GM23338 (cell line): Measurements from ENCODE around the gene HDGFL2. TPM values are rescaled to one million over a fixed set of nuclear protein-coding genes. Genes with fewer than 3 reads are reported as not detected.
A peak's percentile ranks its signal among the peaks of the same experiment; 100 is the strongest.

Experiments used
- ATAC-seq: fragments of 200-7000 bp; cut with Tn5 transposase; 3 replicates; pipeline ENCODE4 v1.9.1; 2020
- DNase-seq: peaks from one replicate; pipeline ENCODE4 v3.0.0-alpha.2; 2015; ENCODE audit warnings: low spot score
- H2AFZ ChIP-seq: fragments of 200-600 bp; sonication (generic); 2 replicates; pipeline ENCODE4 v1.8.0; 2016; ENCODE audit warnings: antibody characterized with exemption, mild to moderate bottlenecking, moderate library complexity
- H3F3A ChIP-seq: fragments of 200-600 bp; sonication (generic); replicated peaks from 2 replicates; pipeline ENCODE4 v1.8.0; 2017; ENCODE audit warnings: antibody characterized with exemption, mixed run types, low read depth
- H3K27ac ChIP-seq: fragments of 200-600 bp; sonication (generic); 2 replicates; pipeline ENCODE4 v1.6.1; 2016; ENCODE audit warnings: low read depth
- H3K27me3 ChIP-seq: fragments of 200-600 bp; sonication (generic); 2 replicates; pipeline ENCODE4 v1.8.0; 2016; ENCODE audit warnings: mild to moderate bottlenecking, mixed run types, moderate library complexity; ENCODE audit not compliant: insufficient read depth
- H3K36me3 ChIP-seq: fragments of 200-600 bp; sonication (generic); 2 replicates; pipeline ENCODE4 v1.8.0; 2016; ENCODE audit warnings: mild to moderate bottlenecking; ENCODE audit not compliant: insufficient read depth
- H3K4me1 ChIP-seq: fragments of 200-600 bp; sonication (generic); 2 replicates; pipeline ENCODE4 v1.8.0; 2016; ENCODE audit warnings: mild to moderate bottlenecking, moderate library complexity; ENCODE audit not compliant: insufficient read depth
- H3K4me2 ChIP-seq: fragments of 200-600 bp; sonication (generic); 2 replicates; pipeline ENCODE4 v1.7.1; 2017; ENCODE audit warnings: mixed run types
- H3K4me3 ChIP-seq: fragments of 200-600 bp; sonication (generic); 2 replicates; pipeline ENCODE4 v1.6.1; 2016; ENCODE audit warnings: mixed run types
- H3K79me2 ChIP-seq: fragments of 200-600 bp; sonication (generic); replicated peaks from 2 replicates; pipeline ENCODE4 v1.8.0; 2017; ENCODE audit warnings: mild to moderate bottlenecking; ENCODE audit not compliant: insufficient read depth
- H3K9me2 ChIP-seq: fragments of 200-600 bp; sonication (generic); 2 replicates; pipeline ENCODE4 v1.8.0; 2017; ENCODE audit not compliant: insufficient read depth
- H4K20me1 ChIP-seq: fragments of 200-600 bp; sonication (generic); replicated peaks from 2 replicates; pipeline ENCODE4 v1.8.0; 2017; ENCODE audit warnings: mild to moderate bottlenecking; ENCODE audit not compliant: insufficient read depth
- H3K27ac Mint-ChIP-seq: 2 replicates; pipeline ENCODE4 v1.8.0; 2020; ENCODE audit warnings: inconsistent platforms, mild to moderate bottlenecking, moderate library complexity, mixed read lengths
- H3K27me3 Mint-ChIP-seq: 3 replicates; pipeline ENCODE4 v1.8.0; 2022; ENCODE audit warnings: low read depth, mild to moderate bottlenecking, moderate library complexity, mixed read lengths, inconsistent platforms; ENCODE audit not compliant: insufficient read depth, poor library complexity
- H3K36me3 Mint-ChIP-seq: 3 replicates; pipeline ENCODE4 v1.8.0; 2021; ENCODE audit warnings: low read depth, mild to moderate bottlenecking, inconsistent platforms, moderate library complexity, mixed read lengths
- H3K4me1 Mint-ChIP-seq: 3 replicates; pipeline ENCODE4 v1.8.0; 2020; ENCODE audit warnings: mild to moderate bottlenecking, inconsistent platforms, mixed read lengths
- H3K4me3 Mint-ChIP-seq: 3 replicates; pipeline ENCODE4 v1.8.0; 2021; ENCODE audit warnings: moderate library complexity, mild to moderate bottlenecking, inconsistent platforms, mixed read lengths
- H3K9me3 Mint-ChIP-seq: 3 replicates; pipeline ENCODE4 v1.8.0; 2020; ENCODE audit warnings: moderate library complexity, mild to moderate bottlenecking, inconsistent platforms, mixed read lengths
- CREB1 ChIP-seq: fragments of 250-450 bp; sonication (Bioruptor Pico); IDR thresholded peaks from 2 replicates; pipeline ENCODE4 v1.5.0; 2020; ENCODE audit warnings: low read depth, mild to moderate bottlenecking, moderate library complexity
- ETS1 ChIP-seq: IDR thresholded peaks from 2 replicates; pipeline ENCODE4 v1.6.1; 2016; ENCODE audit warnings: antibody characterized with exemption
- EZH2 ChIP-seq: fragments of 200-600 bp; sonication (generic); IDR thresholded peaks from one replicate; pipeline ENCODE4 v1.8.0; 2017; ENCODE audit warnings: antibody characterized with exemption, mild to moderate bottlenecking, low read depth; ENCODE audit not compliant: unreplicated experiment
- EZH2phosphoT487 ChIP-seq: fragments of 200-600 bp; sonication (generic); IDR thresholded peaks from one replicate; pipeline ENCODE4 v1.8.1; 2018; ENCODE audit warnings: antibody characterized with exemption; ENCODE audit not compliant: unreplicated experiment
- JUNB ChIP-seq: IDR thresholded peaks from one replicate; pipeline ENCODE4 v1.6.1; 2016; ENCODE audit warnings: antibody characterized with exemption; ENCODE audit not compliant: unreplicated experiment
- NANOG ChIP-seq: IDR thresholded peaks from 2 replicates; pipeline ENCODE4 v1.6.1; 2016; ENCODE audit warnings: antibody characterized with exemption, borderline replicate concordance
- POLR2AphosphoS5 ChIP-seq: IDR thresholded peaks from 2 replicates; pipeline ENCODE4 v1.6.1; 2016; ENCODE audit warnings: antibody characterized with exemption, low read depth
- STAT1 ChIP-seq: IDR thresholded peaks from one replicate; pipeline ENCODE4 v1.6.1; 2016; ENCODE audit warnings: antibody characterized with exemption; ENCODE audit not compliant: unreplicated experiment
- ZNF114 ChIP-seq: fragments of 250-450 bp; sonication (Bioruptor Pico); IDR thresholded peaks from 2 replicates; pipeline ENCODE4 v1.5.0; 2020; ENCODE audit warnings: mild to moderate bottlenecking, moderate library complexity
- ZNF331 ChIP-seq: fragments of 250-450 bp; sonication (Bioruptor Pico); IDR thresholded peaks from 2 replicates; pipeline ENCODE4 v1.5.0; 2020; ENCODE audit warnings: low read depth, mild to moderate bottlenecking, moderate library complexity
- ZNF462 ChIP-seq: fragments of 250-450 bp; sonication (Bioruptor Pico); IDR thresholded peaks from 2 replicates; pipeline ENCODE4 v1.5.0; 2020; ENCODE audit warnings: mild to moderate bottlenecking, moderate library complexity
- polyA plus RNA-seq: library from polyadenylated mRNA; unstranded; fragments of >200 nt; fragmentation: Nextera tagmentation; extraction: Ambion mirVana; gene quantifications from 2 replicates; pipeline ENCODE4 v1.2.1, GENCODE V29; 2016
- total RNA-seq: library from RNA; depleted of rRNA; stranded (reverse); fragments of >200 nt; shearing (Covaris generic); gene quantifications from 2 replicates; pipeline ENCODE4 v1.2.3, GENCODE V29; 2014
- TF ChIP-seq, protein P1 (sequence below), 2 experiments: fragments of 200-600 bp in 1 of 2; sonication (generic) in 1 of 2; conservative IDR thresholded peaks; 2 replicates each; pipeline versions ENCODE4 v1.5.1 to v1.6.1; 2016 to 2017; ENCODE audit warnings: antibody characterized with exemption in 2 of 2, low read depth in 2 of 2, mild to moderate bottlenecking in 2 of 2, moderate library complexity in 1 of 2
- TF ChIP-seq, protein P2 (sequence below): IDR thresholded peaks from one replicate; pipeline ENCODE4 v1.6.1; 2018; ENCODE audit warnings: antibody characterized with exemption; ENCODE audit not compliant: unreplicated experiment

Gene HDGFL2
- total and polyA plus RNA-seq, 2 experiments from 2014 or later = 64.8 to 113 TPM

DNA sequence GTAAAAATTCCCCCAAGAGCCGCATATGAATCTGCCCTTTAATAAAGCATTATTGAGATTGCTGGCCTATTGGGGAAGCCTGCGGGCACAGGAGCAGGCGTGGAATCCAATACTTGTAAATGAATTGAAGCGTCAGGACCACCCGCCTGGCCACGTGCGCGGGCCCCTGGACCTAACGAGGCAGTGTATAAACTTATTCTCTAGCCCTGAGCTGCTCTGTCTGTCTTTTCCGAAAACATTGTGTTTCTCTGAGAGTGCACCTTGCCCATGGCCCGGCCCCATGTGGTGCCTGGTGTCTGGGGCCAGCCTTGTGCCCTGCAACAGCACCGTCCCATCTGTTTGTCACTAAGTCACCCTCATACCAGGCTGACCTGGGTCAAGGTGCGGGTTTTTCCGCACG is 28.9 kb upstream of the HDGFL2 start:
- peaks cover 39% of the 10 kb centered on the region for H4K20me1 ChIP-seq
- no peaks in the 10 kb centered on the region for H3K9me2 ChIP-seq
- H3K36me3 ChIP-seq = peaks cover 18% of the 10 kb centered on the region
- Mint-ChIP-seq H3K27me3 (peaks cover 33% of the 10 kb centered on the region), H3K4me3 (no peak overlapping the region; the same call in 2 of the 3 replicates), H3K9me3 (no peaks in the 10 kb centered on the region; the same call in 2 of the 3 replicates), H3K27ac (no peak overlapping the region), H3K36me3 (peaks cover 54% of the 10 kb centered on the region), H3K4me1 (peaks cover 10% of the 10 kb centered on the region; the same call in 2 of the 3 replicates)
- H3K4me2 ChIP-seq = no peak overlapping the region
- 0 out of 2 replicates have a peak overlapping the region, but pooled peaks have one; percentile 32 for H3K27ac ChIP-seq
- ATAC-seq (no peak), DNase-seq (no peak)
- H3K79me2 ChIP-seq = 0 out of 2 replicates have a peak, but pooled peaks cover 12% of the 10 kb centered on the region
- peaks cover 31% of the 10 kb centered on the region; the same call in 1 of the 2 replicates for H3F3A ChIP-seq
- H3K4me3 ChIP-seq = no peak overlapping the region
- TF ChIP-seq, protein P1, sequence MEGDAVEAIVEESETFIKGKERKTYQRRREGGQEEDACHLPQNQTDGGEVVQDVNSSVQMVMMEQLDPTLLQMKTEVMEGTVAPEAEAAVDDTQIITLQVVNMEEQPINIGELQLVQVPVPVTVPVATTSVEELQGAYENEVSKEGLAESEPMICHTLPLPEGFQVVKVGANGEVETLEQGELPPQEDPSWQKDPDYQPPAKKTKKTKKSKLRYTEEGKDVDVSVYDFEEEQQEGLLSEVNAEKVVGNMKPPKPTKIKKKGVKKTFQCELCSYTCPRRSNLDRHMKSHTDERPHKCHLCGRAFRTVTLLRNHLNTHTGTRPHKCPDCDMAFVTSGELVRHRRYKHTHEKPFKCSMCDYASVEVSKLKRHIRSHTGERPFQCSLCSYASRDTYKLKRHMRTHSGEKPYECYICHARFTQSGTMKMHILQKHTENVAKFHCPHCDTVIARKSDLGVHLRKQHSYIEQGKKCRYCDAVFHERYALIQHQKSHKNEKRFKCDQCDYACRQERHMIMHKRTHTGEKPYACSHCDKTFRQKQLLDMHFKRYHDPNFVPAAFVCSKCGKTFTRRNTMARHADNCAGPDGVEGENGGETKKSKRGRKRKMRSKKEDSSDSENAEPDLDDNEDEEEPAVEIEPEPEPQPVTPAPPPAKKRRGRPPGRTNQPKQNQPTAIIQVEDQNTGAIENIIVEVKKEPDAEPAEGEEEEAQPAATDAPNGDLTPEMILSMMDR (conservative IDR thresholded peaks at IDR 0.05; ENCODE audit: low read depth in 2 of 2) = no peak
- TF ChIP-seq JUNB = no peak
- no peak for TF ChIP-seq ZNF462 (CRISPR knock-in tag)
- no peak for TF ChIP-seq CREB1
- no peak for TF ChIP-seq ZNF114 (CRISPR knock-in tag)
- no peak for TF ChIP-seq NANOG
- no peak for TF ChIP-seq EZH2
- no peak for TF ChIP-seq STAT1
- TF ChIP-seq ETS1 = no peak
- no peak for TF ChIP-seq EZH2phosphoT487
- TF ChIP-seq POLR2AphosphoS5 = no peak
- no peak for TF ChIP-seq ZNF331 (CRISPR knock-in tag)
- TF ChIP-seq, protein P2, sequence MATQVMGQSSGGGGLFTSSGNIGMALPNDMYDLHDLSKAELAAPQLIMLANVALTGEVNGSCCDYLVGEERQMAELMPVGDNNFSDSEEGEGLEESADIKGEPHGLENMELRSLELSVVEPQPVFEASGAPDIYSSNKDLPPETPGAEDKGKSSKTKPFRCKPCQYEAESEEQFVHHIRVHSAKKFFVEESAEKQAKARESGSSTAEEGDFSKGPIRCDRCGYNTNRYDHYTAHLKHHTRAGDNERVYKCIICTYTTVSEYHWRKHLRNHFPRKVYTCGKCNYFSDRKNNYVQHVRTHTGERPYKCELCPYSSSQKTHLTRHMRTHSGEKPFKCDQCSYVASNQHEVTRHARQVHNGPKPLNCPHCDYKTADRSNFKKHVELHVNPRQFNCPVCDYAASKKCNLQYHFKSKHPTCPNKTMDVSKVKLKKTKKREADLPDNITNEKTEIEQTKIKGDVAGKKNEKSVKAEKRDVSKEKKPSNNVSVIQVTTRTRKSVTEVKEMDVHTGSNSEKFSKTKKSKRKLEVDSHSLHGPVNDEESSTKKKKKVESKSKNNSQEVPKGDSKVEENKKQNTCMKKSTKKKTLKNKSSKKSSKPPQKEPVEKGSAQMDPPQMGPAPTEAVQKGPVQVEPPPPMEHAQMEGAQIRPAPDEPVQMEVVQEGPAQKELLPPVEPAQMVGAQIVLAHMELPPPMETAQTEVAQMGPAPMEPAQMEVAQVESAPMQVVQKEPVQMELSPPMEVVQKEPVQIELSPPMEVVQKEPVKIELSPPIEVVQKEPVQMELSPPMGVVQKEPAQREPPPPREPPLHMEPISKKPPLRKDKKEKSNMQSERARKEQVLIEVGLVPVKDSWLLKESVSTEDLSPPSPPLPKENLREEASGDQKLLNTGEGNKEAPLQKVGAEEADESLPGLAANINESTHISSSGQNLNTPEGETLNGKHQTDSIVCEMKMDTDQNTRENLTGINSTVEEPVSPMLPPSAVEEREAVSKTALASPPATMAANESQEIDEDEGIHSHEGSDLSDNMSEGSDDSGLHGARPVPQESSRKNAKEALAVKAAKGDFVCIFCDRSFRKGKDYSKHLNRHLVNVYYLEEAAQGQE = no peak
- no peaks in the 10 kb centered on the region for H3K4me1 ChIP-seq
- H2AFZ ChIP-seq = no peak overlapping the region
- no peaks in the 10 kb centered on the region for H3K27me3 ChIP-seq
